ENCODE data around the gene OR56A1.

GRCh38 chr11:6077723-6078122 is 47.2 kb upstream of the OR56A1 start:
- TF ChIP-seq CTCF (IDR thresholded peaks at IDR 0.05) (no peak), POLR2A (IDR thresholded peaks at IDR 0.05) (no peak)

Measured in thyroid gland (tissue), 4 donors.